Thyroid gland (tissue), 4 donors: ENCODE data around the gene CCDC92. TPM values are rescaled to one million over a fixed set of nuclear protein-coding genes. Genes with fewer than 3 reads are reported as not detected.

ENCODE experiments used
- DNase-seq, 2 donors: peaks; one replicate each; pipeline ENCODE4 v3.0.0-alpha.2; 2019
- H3K27ac ChIP-seq, 3 donors: fragments of 200-600 bp; sonication (generic); 1 replicate in 2 of 3; 2 replicates in 1 of 3; pipeline ENCODE4 v1.5.1; 2016 to 2019; ENCODE audit warnings: mild to moderate bottlenecking in 1 of 3, moderate library complexity in 1 of 3
- H3K27me3 ChIP-seq: fragments of 200-600 bp; sonication (generic); one replicate; pipeline ENCODE4 v1.5.1; 2019
- H3K36me3 ChIP-seq, 2 donors: fragments of 200-600 bp; sonication (generic); one replicate each; pipeline ENCODE4 v1.5.1; 2016 to 2019
- H3K4me1 ChIP-seq, 2 donors: fragments of 200-600 bp; sonication (generic); one replicate each; pipeline ENCODE4 v1.5.1; 2017 to 2019
- H3K4me3 ChIP-seq, 3 donors: fragments of 200-600 bp; sonication (generic); replicated peaks in 1 of 3; 1 replicate in 2 of 3; 2 replicates in 1 of 3; pipeline ENCODE4 v1.5.1; 2016; ENCODE audit warnings: mild to moderate bottlenecking in 1 of 3
- H3K9me3 ChIP-seq: fragments of 200-600 bp; sonication (generic); one replicate; pipeline ENCODE4 v1.5.1; 2017
- POLR2A ChIP-seq, 2 donors: fragments of 450-650 bp; IDR thresholded peaks; one replicate each; pipeline ENCODE4 v1.6.1; 2017; ENCODE audit warnings: antibody characterized with exemption in 2 of 2, mild to moderate bottlenecking in 2 of 2, moderate library complexity in 1 of 2
- WGBS, 2 donors: methylation state at CpG; one replicate each; pipeline ENCODE4 v1.1.5; 2017; 5-methylcytosine and 5-hydroxymethylcytosine counted together
- intact Hi-C: fragments of 100-400 bp; cut with DNase I; formaldehyde crosslinking; loops from one replicate; pipeline ENCODE4 v1.15.1; 2023
- total RNA-seq, 4 donors: library from RNA; depleted of rRNA; stranded (reverse); fragments of >200 nt; gene quantifications; one replicate each; pipeline ENCODE4 v1.2.3, GENCODE V29; 2016
- TF ChIP-seq, protein P1 (sequence below), 6 experiments: fragments of 200-600 bp in 3 of 6; fragments of 450-650 bp in 3 of 6; sonication (generic) in 3 of 6; IDR thresholded peaks; one replicate each; pipeline ENCODE4 v1.5.1; 2016 to 2019; ENCODE audit warnings: antibody characterized with exemption in 6 of 6, mild to moderate bottlenecking in 2 of 6, inconsistent platforms in 1 of 6, moderate library complexity in 1 of 6

CCDC92 gene
- total RNA-seq, 4 donors from 2014 or later = 26.6 to 47.0 (median 39.1) TPM

DNA sequence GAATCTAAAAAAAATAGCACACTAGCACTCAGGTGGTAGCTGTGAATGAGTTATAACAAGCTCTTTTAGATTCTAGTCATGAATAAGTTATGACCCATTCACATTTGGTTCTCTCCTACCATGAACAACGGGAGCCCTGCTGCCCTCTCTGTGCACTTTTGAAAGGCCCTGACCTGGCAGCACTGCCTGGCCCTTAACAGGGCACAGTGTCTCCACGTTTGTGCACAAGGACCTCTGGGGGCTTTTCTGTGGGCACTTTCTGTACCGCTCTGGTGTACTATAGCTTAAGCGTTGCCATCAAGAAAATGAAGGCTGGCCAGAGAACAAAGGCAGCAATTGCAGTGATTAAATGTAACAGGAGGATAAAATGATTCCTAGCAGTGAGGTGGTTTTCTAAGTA, 21.2 kb downstream of the CCDC92 start:
- 80 to 88% methylated on average over 4 of the region's 4 CpGs for WGBS, 2 donors
- TF ChIP-seq, protein P1, sequence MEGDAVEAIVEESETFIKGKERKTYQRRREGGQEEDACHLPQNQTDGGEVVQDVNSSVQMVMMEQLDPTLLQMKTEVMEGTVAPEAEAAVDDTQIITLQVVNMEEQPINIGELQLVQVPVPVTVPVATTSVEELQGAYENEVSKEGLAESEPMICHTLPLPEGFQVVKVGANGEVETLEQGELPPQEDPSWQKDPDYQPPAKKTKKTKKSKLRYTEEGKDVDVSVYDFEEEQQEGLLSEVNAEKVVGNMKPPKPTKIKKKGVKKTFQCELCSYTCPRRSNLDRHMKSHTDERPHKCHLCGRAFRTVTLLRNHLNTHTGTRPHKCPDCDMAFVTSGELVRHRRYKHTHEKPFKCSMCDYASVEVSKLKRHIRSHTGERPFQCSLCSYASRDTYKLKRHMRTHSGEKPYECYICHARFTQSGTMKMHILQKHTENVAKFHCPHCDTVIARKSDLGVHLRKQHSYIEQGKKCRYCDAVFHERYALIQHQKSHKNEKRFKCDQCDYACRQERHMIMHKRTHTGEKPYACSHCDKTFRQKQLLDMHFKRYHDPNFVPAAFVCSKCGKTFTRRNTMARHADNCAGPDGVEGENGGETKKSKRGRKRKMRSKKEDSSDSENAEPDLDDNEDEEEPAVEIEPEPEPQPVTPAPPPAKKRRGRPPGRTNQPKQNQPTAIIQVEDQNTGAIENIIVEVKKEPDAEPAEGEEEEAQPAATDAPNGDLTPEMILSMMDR (IDR thresholded peaks at IDR 0.05) = no peak
- no peak for TF ChIP-seq POLR2A (IDR thresholded peaks at IDR 0.05)

DNA sequence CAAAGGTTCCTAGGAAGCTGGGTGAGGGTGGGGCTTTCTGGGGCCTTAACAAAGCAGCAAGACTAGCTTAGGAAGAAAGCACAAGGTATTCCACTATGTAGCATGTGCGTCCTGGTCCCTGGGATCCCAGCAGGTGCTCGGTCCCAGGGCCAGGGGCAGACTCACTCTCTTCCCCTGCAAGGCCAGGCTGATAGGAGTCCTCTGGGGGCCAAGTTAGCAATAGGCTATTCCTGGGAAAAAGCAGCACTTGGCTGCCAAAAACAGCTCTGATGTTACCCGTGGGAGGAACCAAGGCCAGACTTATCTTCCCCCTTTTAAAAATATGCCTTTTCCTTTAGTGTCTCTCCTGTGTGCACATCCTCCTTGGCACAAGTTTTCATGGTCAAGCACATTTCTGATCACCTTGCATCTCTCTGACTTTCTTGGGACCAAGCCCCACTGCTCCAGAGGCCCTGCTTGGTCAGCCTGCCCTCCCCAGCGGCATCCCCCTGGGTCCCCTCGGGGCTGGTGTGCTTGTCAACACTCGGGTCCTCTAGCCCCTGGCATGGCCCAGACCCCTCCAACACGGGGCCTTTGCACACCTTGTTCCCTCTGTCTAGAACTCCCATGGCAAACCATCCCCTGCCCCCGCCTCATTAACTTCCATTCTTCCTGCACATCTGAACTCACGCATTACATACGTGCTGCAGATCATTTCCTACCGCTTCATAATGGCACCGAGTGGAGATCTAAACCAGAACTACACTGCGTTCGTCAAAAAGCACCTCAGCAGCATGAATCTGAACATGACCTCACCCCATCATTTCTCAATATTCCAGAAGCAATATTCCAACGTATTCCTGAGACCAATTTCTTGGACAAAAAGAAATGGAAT, 21.9 kb downstream of the CCDC92 start:
- Histone ChIP-seq H3K9me3 (no peaks in the 10 kb centered on the region), H3K27ac (no peak overlapping the region), H3K4me3 (no peak overlapping the region), H3K4me1 (peaks cover 17 to 39% of the 10 kb centered on the region in 2 donors), H3K27me3 (no peaks in the 10 kb centered on the region), H3K36me3 (no peaks in the 10 kb centered on the region)
- TF ChIP-seq, protein P1 (IDR thresholded peaks at IDR 0.05) = no peak
- 91 to 92% methylated on average over 15 of the region's 15 CpGs for WGBS, 2 donors
- no peak for DNase-seq
- intact Hi-C loops = no loop called here

More for the DNA sequence above, 21.2 kb downstream of the CCDC92 start:
- intact Hi-C loops = no loop called here
- Histone ChIP-seq H3K36me3 (no peaks in the 10 kb centered on the region), H3K9me3 (no peaks in the 10 kb centered on the region), H3K27ac (no peak overlapping the region), H3K4me3 (no peak overlapping the region), H3K27me3 (no peaks in the 10 kb centered on the region), H3K4me1 (peaks cover 13 to 32% of the 10 kb centered on the region in 2 donors)
- DNase-seq = no peak

DNA sequence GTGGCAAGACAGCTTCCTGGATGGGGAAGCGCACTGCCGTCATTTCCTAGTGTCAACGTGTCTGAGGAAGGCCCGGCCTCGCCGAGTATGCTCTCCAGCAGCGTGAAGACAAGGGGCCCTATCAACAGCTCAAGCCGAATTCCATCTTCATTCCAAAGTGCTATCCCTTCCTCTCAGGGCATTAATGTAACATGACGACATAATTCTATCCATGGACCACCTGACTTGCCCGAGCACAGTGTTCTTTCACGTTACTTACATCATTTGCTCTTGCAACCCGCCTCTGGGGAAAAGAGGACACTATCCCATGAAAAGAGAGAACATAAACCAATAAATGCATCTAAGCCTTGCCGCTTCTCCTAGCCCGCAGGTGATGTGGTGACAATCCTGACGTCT, 22.9 kb downstream of the CCDC92 start:
- intact Hi-C loops = no loop called here

DNA sequence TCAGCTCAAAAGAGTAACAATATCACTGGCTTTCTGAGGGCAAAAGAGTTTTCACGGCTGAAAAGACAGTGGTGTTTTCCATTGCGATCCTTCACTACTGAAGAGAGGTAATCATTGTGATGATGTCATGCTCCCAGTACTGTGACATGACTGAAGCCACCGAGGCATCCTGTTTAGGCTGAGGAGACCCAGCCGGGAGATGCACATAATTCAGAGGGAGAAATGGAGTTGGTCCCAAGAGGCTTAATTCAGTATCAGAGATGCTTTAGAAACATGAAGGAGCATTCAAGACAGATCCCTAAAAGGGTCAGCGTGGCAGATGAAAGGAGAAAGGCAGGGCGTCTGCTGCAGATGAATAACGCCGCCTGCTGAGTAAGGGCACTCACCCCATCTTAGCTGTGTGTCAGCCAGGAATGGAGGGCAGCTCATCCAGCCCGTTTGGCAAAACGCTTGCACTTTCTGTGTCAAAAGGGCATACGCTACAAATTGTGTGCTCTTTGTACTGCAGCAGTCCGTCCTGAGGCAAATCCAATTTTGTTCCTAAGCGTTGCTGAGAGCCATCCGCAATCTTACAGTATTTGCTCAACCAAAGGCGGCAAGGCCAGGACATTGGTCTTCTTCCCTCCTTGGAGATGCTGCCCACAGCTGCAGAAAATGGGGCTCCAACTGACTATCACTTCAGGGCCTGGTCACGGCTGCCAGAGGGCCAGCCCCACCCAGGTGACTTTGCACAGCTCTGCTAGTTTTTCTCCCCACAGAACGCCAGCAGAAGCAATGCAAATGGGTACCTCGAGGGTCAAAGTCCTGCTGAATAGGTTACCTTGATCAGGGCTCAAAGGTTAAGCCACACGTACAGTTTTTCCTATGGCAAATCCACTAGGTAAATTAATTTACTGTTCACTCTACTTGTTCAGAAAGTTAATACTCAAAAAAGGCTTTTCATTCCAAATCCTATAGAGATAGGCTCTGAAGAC, 23.5 kb downstream of the CCDC92 start:
- Histone ChIP-seq H3K36me3 (no peaks in the 10 kb centered on the region), H3K27me3 (no peaks in the 10 kb centered on the region), H3K4me3 (no peak overlapping the region), H3K9me3 (no peaks in the 10 kb centered on the region), H3K27ac (no peak overlapping the region), H3K4me1 (peaks cover 10 to 30% of the 10 kb centered on the region in 2 donors)
- 89 to 91% methylated on average over 19 of the region's 19 CpGs for WGBS, 2 donors
- DNase-seq = no peak
- TF ChIP-seq, protein P1 (IDR thresholded peaks at IDR 0.05) = no peak
- no peak for TF ChIP-seq POLR2A (IDR thresholded peaks at IDR 0.05)
- intact Hi-C loops = no loop called here

More for the DNA sequence above, 22.9 kb downstream of the CCDC92 start:
- TF ChIP-seq, protein P1 (IDR thresholded peaks at IDR 0.05) = no peak
- TF ChIP-seq POLR2A (IDR thresholded peaks at IDR 0.05) = no peak
- no peak for DNase-seq
- no peak overlapping the region for H3K4me3 ChIP-seq
- H3K4me1 ChIP-seq = peaks cover 17 to 37% of the 10 kb centered on the region in 2 donors
- 96% methylated on average over 15 of the region's 15 CpGs for WGBS, 2 donors
- no peaks in the 10 kb centered on the region for H3K27me3 ChIP-seq
- H3K9me3 ChIP-seq = no peaks in the 10 kb centered on the region
- no peak overlapping the region for H3K27ac ChIP-seq
- H3K36me3 ChIP-seq = no peaks in the 10 kb centered on the region
